Suppressor macrophage treated with lipopolysaccharide for 4 hours (primary cell): ENCODE data around the gene PCLAF.
A peak's percentile ranks its signal among the peaks of the same experiment; 100 is the strongest.
"Not testable (repeated sequence)": the region's sequence is repeated elsewhere in the genome, so short reads cannot be mapped to it uniquely, and the experiment has no call there.

Experiments
- DNase-seq: peaks from one replicate; pipeline ENCODE4 v3.0.0-alpha.2; 2020

Gene PCLAF

GRCh38 chr15:64381000-64381751 is at the start of gene PCLAF:
Gene PCLAF (minus strand): TSS chr15:64381441. CDS start chr15:64381371, 70 bp downstream.
- peak; percentile 93 for DNase-seq

- no peak for DNase-seq
Measured at GRCh38 chr15:64430000-64430735, 48.9 kb upstream of the PCLAF start.

- no peak for DNase-seq
Measured at GRCh38 chr15:64429448-64429847, 48.2 kb upstream of the PCLAF start.

- DNase-seq: no peak
Measured at GRCh38 chr15:64426845-64427465, 45.7 kb upstream of the PCLAF start.

GRCh38 chr15:64425221-64425620 is 44.0 kb upstream of the PCLAF start:
- no peak for DNase-seq

GRCh38 chr15:64423970-64424369 is 42.7 kb upstream of the PCLAF start:
- peak; percentile 34 for DNase-seq

- DNase-seq: no peak
Measured at GRCh38 chr15:64422697-64423096, 41.5 kb upstream of the PCLAF start.

GRCh38 chr15:64412216-64412615 is 31.0 kb upstream of the PCLAF start:
- DNase-seq: no peak

- no peak for DNase-seq
Measured at GRCh38 chr15:64400583-64400982, 19.3 kb upstream of the PCLAF start.

GRCh38 chr15:64398575-64398974 is 17.3 kb upstream of the PCLAF start:
- no peak for DNase-seq

GRCh38 chr15:64396789-64397188 is 15.5 kb upstream of the PCLAF start:
- DNase-seq: no peak

GRCh38 chr15:64392471-64392870 is 11.2 kb upstream of the PCLAF start:
- not testable (repeated sequence) for DNase-seq

GRCh38 chr15:64389036-64389435 is 7.8 kb upstream of the PCLAF start:
- peak; percentile 57 for DNase-seq

GRCh38 chr15:64387562-64388168 is 6.4 kb upstream of the PCLAF start, which contains the start of gene TRIP4:
Gene TRIP4 (plus strand): TSS chr15:64387836. CDS start chr15:64387864, 28 bp downstream.
- DNase-seq: peak; percentile 97

- DNase-seq: no peak
Measured at GRCh38 chr15:64386291-64386690, 5.0 kb upstream of the PCLAF start.

GRCh38 chr15:64383760-64384159 is 2.5 kb upstream of the PCLAF start:
- DNase-seq: no peak

- DNase-seq: not testable (repeated sequence)
Measured at GRCh38 chr15:64380130-64380870, 941 bp downstream of the PCLAF start.

GRCh38 chr15:64379216-64379960 is 1.9 kb downstream of the PCLAF start:
- no peak for DNase-seq

- DNase-seq: no peak
Measured at GRCh38 chr15:64373360-64373759, 7.9 kb downstream of the PCLAF start.

- not testable (repeated sequence) for DNase-seq
Measured at GRCh38 chr15:64371383-64371782, 9.9 kb downstream of the PCLAF start.

- DNase-seq: no peak
Measured at GRCh38 chr15:64369078-64369607, 12.1 kb downstream of the PCLAF start.
